NCI-H69 (cell line): ENCODE results near the gene REEP1.
A peak's percentile ranks its signal among the peaks of the same experiment; 100 is the strongest.

ENCODE experiments used
- DNase-seq: peaks from one replicate; lab custom pipeline; 2025; lab: John Stamatoyannopoulos, UW

The REEP1 gene

DNA sequence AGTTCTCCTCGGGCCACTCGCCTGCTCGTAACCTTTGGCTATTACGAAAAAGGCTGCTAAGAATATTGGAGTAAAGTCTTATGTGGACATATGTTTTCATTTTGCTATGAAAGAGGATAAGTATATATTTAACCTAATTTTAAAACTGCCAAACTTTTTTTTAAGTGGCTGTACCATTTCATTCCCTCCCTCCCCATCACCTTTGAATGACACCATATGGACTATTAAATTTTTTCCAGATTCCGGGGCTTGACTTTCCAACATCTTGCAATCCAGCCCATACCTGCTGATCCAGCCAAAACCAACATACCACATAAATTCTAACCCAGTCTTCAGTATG, 31.5 kb downstream of the REEP1 start:
- no peak for DNase-seq

GRCh38 chr2:86305195-86305914, 32.1 kb downstream of the REEP1 start:
- peak; percentile 14 for DNase-seq

- DNase-seq: no peak
These were observed 33.0 kb downstream of the REEP1 start for GRCh38 chr2:86304416-86304815.

- DNase-seq: peak; percentile 19
These were observed 35.1 kb downstream of the REEP1 start for GRCh38 chr2:86302320-86302719.

DNA sequence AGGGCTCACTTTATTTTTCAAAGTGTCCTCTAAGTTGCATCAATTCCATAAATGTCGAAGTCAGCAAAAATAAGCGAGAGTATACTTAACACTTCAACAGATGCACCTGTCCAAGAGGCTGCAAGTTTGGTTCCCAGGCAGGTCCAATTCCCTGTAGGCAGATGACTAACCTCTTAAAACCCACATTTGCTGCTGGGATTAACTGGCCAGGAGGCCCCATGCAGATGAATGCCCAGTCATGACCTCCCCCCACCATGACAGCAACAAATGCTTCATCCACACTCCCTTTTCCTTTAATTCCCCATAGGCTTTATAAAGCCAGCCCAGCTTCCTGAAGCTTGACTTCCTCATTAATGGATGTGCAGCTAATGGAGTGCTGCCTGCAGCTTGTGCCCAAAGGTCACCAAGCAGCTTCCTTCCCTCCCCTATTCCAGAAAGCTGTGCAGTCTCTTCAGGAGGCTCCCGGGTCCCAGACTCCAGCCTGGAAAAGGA, 35.7 kb downstream of the REEP1 start:
- DNase-seq: peak; percentile 41

DNA sequence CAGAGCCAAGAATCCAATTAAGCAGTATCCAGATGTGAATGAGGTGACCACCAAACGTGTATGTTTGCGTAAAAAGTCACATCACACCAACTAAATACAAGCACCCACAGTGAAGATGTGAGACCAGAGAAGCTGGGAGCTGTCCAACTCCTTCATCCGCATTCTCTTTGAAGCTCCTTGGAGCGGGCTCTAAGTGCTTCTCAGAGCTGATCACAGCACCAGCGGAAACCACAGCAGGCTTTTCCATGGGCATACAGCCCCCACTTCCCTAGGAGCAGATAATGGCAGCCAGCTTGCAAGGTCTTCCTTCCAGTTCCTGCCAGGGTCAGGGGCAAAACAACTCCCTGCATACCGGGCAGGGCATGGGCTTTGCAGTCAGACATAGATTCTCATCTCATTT, 36.4 kb downstream of the REEP1 start:
- no peak for DNase-seq

GRCh38 chr2:86300496-86300895, 36.9 kb downstream of the REEP1 start:
- DNase-seq: no peak

DNA sequence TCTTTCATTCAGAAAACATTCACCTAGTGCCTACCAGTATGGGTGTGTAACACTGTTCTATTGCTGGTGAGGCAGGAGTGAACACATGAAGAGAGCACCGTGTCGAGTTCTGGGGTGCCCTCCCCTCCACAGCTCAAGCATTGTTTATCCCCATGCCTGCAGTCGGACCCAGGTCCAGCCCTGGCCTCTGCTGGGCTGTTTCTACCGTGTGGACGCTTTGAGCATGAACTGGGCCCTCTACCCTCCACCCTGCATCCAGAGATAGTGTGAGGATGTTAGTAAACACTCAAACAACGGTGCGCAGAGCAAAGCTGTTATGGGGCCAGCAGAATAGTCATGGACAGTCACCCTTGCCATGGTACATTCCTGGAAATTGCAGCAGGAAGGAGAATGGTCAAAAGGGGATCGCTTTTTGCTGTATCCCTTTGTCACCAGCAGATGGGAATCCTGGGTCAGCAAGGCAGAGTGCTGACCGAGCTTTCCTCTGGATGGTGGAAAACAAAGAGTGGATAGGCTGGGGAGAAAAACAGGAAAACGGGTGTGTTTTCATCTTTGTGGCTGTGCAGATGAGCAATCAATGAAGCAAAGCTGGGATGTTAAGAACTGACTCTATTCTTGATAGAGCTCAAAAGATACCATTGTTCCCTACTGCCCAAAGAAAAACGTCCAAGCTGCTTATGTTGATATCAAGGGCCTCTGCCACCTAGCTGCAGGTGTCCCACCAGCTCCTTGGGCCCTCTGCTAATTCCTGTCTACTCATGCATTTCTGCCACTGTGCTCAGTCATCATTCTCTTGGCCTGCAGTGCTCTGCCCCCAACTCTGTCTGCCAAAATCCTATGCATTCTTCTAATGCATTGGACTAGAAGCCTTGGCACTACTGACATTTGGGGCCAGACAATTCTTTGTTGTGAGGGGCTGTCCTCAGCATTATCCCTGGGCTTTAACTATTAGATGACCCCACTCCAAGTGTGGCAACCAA, 38.7 kb downstream of the REEP1 start:
- DNase-seq: no peak

- peak; percentile 6 for DNase-seq
These were observed 39.9 kb downstream of the REEP1 start for GRCh38 chr2:86297382-86298147.

DNA sequence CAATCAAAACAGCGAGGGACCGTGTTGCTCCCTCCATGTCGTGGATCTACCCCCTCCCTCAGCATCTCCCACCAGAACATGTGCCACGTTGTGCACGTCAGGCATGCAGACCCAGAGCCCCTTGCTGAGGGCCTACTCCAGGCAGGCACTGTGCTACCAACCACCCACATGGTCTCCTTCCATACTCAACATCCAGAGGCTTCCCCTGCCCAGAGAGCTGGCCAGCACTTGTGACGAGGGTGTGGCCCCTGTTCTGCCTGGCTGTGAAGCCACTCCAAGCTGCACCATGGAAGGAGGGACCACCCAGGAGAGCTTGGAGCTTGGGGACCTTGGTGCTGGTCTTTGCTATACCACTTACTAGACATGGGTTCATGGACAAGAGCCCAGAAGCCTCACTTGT, 40.5 kb downstream of the REEP1 start:
- no peak for DNase-seq

DNA sequence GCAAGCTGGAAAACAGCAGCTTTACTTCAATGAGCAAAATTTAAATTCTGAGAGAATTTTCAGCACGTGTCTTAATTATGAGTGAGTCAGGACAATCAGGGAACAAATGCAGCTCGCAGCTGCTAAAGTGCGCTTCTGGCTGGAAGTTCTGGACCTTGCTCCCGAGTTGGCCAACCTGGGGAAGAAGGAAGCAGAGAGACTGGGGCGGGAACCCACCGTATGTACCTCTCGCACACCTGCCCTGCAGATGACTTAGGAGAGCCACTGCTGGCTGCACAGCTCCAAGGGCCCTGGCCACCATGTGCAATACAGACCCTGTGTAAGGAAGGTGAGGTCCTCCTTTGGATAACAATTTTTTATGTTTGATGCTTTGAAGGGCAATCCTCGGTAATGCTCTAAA, 42.4 kb downstream of the REEP1 start:
- no peak for DNase-seq

GRCh38 chr2:86293612-86294011, 43.8 kb downstream of the REEP1 start:
- peak; percentile 27 for DNase-seq

GRCh38 chr2:86292571-86293515, 44.6 kb downstream of the REEP1 start:
- no peak for DNase-seq

- no peak for DNase-seq
These were observed 46.1 kb downstream of the REEP1 start for GRCh38 chr2:86291328-86291662.

- DNase-seq: no peak
These were observed 46.7 kb downstream of the REEP1 start for GRCh38 chr2:86290596-86291327.

- DNase-seq: no peak
These were observed 50.9 kb downstream of the REEP1 start for GRCh38 chr2:86286516-86286915.

DNA sequence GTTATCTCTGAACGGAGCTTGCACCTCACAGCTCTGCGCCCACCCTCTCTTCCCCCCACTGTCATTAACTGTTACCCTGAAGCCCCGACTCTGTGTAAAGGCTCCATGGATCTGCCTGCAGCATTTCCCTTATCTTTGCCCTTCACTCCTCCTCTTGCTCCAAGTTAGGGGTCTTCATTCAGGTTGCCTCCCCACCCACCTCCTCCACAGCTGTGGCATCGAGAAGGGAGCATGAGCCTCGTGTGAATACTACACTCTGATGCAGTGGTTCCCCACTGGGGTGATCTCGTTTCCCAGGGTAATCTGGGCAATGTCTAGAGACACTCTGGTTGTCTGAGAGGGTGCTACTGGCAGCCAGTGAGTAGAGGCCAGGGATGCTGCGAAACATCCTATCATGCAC, 51.4 kb downstream of the REEP1 start:
- DNase-seq: no peak

DNA sequence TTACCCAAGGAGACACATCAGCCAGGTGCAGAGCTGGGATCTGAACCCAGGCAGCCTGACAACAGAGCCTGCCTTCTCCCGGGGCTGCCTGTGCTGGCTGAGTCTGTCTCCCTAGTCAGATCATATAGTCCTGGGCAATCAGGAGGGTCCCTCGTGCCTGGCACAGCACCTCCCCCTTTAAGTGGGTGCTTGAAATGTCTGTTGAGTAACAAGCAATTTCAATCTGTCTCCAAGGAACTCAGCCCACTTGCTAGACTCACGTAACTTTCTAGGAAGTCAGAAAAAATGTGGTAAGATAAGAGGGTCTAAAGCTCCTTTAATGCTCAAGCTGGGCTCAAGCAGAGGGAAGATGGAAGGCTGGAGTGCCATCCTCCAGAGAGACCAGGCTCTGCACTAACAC, 51.9 kb downstream of the REEP1 start:
- no peak for DNase-seq

DNA sequence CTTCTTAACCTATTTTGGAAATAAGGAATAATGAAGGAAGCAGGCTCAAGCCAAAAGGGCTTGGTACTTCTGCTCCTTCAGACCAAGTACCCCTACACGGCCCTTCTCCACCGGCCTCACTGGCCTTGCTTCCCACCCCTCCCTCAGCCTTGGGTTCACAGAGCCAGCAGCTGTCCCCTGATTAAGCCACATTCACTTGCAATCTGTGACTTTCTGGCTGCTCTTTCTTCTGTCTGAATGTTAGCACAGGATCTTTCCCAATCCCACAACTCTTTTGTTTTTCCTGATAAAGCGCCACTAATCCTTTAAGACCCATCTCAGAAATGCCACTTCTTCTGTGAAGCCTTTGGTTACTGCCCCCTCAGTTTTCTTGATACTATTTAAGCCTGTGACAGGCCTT, 52.4 kb downstream of the REEP1 start:
- no peak for DNase-seq

DNA sequence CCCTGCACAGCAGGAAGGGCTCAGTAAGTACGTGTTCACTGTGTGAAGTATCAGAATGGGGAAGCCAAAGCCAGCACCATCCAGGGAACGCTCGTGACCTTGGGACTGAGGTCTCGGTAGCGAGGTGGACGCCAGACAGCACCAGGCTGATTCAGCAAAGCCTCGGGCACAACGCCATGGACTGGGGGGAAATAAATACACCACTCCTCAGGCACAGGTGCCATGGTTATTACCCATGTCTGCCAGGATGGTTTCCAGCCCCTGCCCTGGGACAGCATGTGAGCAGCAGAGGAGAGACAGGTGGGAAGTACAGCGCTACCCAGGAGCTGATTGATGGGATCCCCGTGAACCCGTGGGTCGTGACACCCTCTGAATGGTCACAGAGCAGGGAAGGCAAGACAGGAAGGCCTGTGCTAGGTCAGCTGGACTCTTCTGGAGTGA, 53.0 kb downstream of the REEP1 start:
- DNase-seq: no peak
